Suprapubic skin (tissue), 4 donors: ENCODE data around the gene ATF7IP. TPM values are rescaled to one million over a fixed set of nuclear protein-coding genes. Genes with fewer than 3 reads are reported as not detected.

Source experiments
- DNase-seq, 2 donors: peaks; one replicate each; pipeline ENCODE4 v3.0.0-alpha.2; 2019; ENCODE audit warnings: low spot score in 2 of 2
- H3K27ac ChIP-seq: fragments of 200-600 bp; sonication (generic); one replicate; pipeline ENCODE4 v1.5.1; 2019
- H3K27me3 ChIP-seq: fragments of 200-600 bp; sonication (generic); one replicate; pipeline ENCODE4 v1.5.1; 2019
- H3K36me3 ChIP-seq: fragments of 200-600 bp; sonication (generic); one replicate; pipeline ENCODE4 v1.5.1; 2019
- H3K4me1 ChIP-seq: fragments of 200-600 bp; sonication (generic); one replicate; pipeline ENCODE4 v1.5.1; 2019
- H3K4me3 ChIP-seq: fragments of 200-600 bp; sonication (generic); one replicate; pipeline ENCODE4 v1.5.1; 2019; ENCODE audit warnings: mild to moderate bottlenecking
- H3K9me3 ChIP-seq: fragments of 200-600 bp; sonication (generic); one replicate; pipeline ENCODE4 v1.5.1; 2019
- EP300 ChIP-seq: sonication (generic); formaldehyde crosslinking; IDR thresholded peaks from one replicate; pipeline ENCODE4 v1.6.1; 2017; ENCODE audit warnings: antibody characterized with exemption
- POLR2A ChIP-seq, 2 donors: fragments of 450-650 bp; IDR thresholded peaks; one replicate each; pipeline ENCODE4 v1.6.1; 2017; ENCODE audit warnings: antibody characterized with exemption in 2 of 2, mild to moderate bottlenecking in 2 of 2, moderate library complexity in 2 of 2
- POLR2AphosphoS5 ChIP-seq, 3 donors: sonication (generic); formaldehyde crosslinking; IDR thresholded peaks; one replicate each; pipeline ENCODE4 v1.6.1; 2017; ENCODE audit warnings: antibody characterized with exemption in 3 of 3
- WGBS: methylation state at CpG from one replicate; pipeline ENCODE4 v1.1.5; 2018; 5-methylcytosine and 5-hydroxymethylcytosine counted together
- total RNA-seq, 4 donors: library from RNA; depleted of rRNA; stranded (reverse); fragments of >200 nt; gene quantifications; one replicate each; pipeline ENCODE4 v1.1.0, GENCODE V29; 2016
- TF ChIP-seq, protein P1 (sequence below), 2 donors: fragments of 200-600 bp in 1 of 2; fragments of 450-650 bp in 1 of 2; sonication (generic) in 1 of 2; IDR thresholded peaks; one replicate each; pipeline ENCODE4 v1.5.1; 2016 to 2019; ENCODE audit warnings: antibody characterized with exemption in 2 of 2, mild to moderate bottlenecking in 1 of 2, moderate library complexity in 1 of 2

Gene ATF7IP
- total RNA-seq, 4 donors from 2014 or later: 41.0 to 79.6 (median 59.2) TPM

GRCh38 chr12:14479004-14479403 is 113.5 kb downstream of the ATF7IP start:
- H3K36me3 ChIP-seq: peaks cover 90% of the 10 kb centered on the region
- no peak overlapping the region for H3K27ac ChIP-seq
- H3K9me3 ChIP-seq: peaks cover 10% of the 10 kb centered on the region
- WGBS: 91% methylated on average over 1 of the region's 1 CpG
- H3K4me3 ChIP-seq: no peak overlapping the region
- no peaks in the 10 kb centered on the region for H3K27me3 ChIP-seq
- TF ChIP-seq POLR2AphosphoS5 (IDR thresholded peaks at IDR 0.05): no peak
- TF ChIP-seq POLR2A (IDR thresholded peaks at IDR 0.05): no peak
- no peak for TF ChIP-seq EP300
- TF ChIP-seq, protein P1, sequence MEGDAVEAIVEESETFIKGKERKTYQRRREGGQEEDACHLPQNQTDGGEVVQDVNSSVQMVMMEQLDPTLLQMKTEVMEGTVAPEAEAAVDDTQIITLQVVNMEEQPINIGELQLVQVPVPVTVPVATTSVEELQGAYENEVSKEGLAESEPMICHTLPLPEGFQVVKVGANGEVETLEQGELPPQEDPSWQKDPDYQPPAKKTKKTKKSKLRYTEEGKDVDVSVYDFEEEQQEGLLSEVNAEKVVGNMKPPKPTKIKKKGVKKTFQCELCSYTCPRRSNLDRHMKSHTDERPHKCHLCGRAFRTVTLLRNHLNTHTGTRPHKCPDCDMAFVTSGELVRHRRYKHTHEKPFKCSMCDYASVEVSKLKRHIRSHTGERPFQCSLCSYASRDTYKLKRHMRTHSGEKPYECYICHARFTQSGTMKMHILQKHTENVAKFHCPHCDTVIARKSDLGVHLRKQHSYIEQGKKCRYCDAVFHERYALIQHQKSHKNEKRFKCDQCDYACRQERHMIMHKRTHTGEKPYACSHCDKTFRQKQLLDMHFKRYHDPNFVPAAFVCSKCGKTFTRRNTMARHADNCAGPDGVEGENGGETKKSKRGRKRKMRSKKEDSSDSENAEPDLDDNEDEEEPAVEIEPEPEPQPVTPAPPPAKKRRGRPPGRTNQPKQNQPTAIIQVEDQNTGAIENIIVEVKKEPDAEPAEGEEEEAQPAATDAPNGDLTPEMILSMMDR (IDR thresholded peaks at IDR 0.05): no peak
- no peaks in the 10 kb centered on the region for H3K4me1 ChIP-seq
- DNase-seq: no peak

DNA sequence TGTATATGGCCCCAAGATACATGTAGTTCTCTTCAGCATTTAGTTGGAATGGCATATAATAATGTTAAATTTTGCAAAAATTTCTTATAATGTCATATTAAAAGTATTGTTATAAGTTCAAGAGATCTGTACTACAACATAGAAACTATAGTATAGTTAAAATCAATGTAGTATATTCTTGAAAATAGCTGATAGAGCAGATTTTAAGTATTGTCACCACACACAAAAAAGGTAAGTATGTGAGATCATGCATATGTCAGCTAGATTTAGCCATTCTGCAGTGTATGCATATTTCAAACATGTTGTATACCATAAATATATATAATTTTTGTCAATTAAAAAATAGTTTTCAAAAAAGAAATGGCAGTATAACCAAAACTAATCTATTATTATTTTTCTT is 115.7 kb downstream of the ATF7IP start:
- peaks cover 97% of the 10 kb centered on the region for H3K36me3 ChIP-seq
- DNase-seq: no peak
- H3K27ac ChIP-seq: no peak overlapping the region
- H3K4me3 ChIP-seq: no peak overlapping the region
- no peak for TF ChIP-seq POLR2A (IDR thresholded peaks at IDR 0.05)
- TF ChIP-seq POLR2AphosphoS5 (IDR thresholded peaks at IDR 0.05): no peak
- no peak for TF ChIP-seq EP300
- TF ChIP-seq, protein P1 (IDR thresholded peaks at IDR 0.05): no peak
- H3K27me3 ChIP-seq: no peaks in the 10 kb centered on the region
- H3K9me3 ChIP-seq: no peaks in the 10 kb centered on the region
- H3K4me1 ChIP-seq: no peaks in the 10 kb centered on the region

DNA sequence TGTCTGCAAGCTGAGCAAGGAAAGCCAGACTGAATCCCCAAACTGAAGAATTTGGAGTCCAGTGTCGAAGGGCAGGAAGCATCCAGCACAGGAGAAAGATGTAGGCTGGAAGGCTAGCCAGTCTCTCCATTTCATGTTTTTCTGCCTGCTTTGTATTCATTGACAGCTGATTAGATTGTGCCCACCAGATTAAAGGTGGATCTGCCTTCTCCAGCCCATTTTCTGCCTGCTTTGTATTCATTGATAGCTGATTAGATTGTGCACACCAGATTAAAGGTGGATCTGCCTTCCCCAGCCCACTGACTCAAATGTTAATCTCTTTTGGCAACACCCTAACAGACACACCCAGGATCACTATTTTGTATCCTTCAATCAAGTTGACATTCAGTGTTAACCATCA is 116.9 kb downstream of the ATF7IP start:
- Histone ChIP-seq H3K27me3 (no peaks in the 10 kb centered on the region), H3K27ac (no peak overlapping the region), H3K4me1 (no peaks in the 10 kb centered on the region), H3K9me3 (no peaks in the 10 kb centered on the region), H3K4me3 (no peak overlapping the region), H3K36me3 (peaks cover 93% of the 10 kb centered on the region)
- TF ChIP-seq, protein P1 (IDR thresholded peaks at IDR 0.05): no peak
- TF ChIP-seq EP300 (no peak), POLR2AphosphoS5 (IDR thresholded peaks at IDR 0.05) (no peak)
- DNase-seq: no peak
- WGBS: 100% methylated on average over 1 of the region's 1 CpG

- Histone ChIP-seq H3K4me1 (no peaks in the 10 kb centered on the region), H3K27ac (no peak overlapping the region), H3K27me3 (no peaks in the 10 kb centered on the region), H3K36me3 (peaks cover 92% of the 10 kb centered on the region), H3K4me3 (no peak overlapping the region), H3K9me3 (no peaks in the 10 kb centered on the region)
- no peak for DNase-seq
- 87% methylated on average over 2 of the region's 2 CpGs for WGBS
- TF ChIP-seq EP300 (no peak), POLR2A (IDR thresholded peaks at IDR 0.05) (no peak), POLR2AphosphoS5 (IDR thresholded peaks at IDR 0.05) (no peak)
- TF ChIP-seq, protein P1 (IDR thresholded peaks at IDR 0.05): no peak
Measured at GRCh38 chr12:14482886-14483285, 117.4 kb downstream of the ATF7IP start.

DNA sequence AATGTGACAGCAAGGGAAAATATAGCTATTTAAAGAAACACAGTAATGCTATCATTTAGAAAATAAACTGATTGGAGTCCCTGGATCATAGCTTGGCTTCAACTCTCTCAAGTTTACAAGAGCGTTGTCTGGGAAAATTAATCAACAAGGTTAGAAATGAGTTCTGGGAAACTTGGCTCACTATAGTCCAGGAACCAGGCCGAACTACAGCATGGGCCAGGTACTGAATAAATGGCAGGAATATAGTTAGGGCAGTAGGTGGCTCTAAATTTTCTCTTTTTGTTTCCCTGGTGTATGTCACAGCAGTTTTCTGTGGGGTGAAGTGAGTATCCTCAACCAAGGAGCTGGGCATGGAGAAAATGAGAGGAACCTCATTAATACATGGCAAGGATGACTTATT is 129.8 kb downstream of the ATF7IP start:
- no peaks in the 10 kb centered on the region for H3K4me1 ChIP-seq
- H3K4me3 ChIP-seq: no peak overlapping the region
- no peak for DNase-seq
- TF ChIP-seq EP300 (no peak), POLR2AphosphoS5 (IDR thresholded peaks at IDR 0.05) (no peak), POLR2A (IDR thresholded peaks at IDR 0.05) (no peak)
- TF ChIP-seq, protein P1 (IDR thresholded peaks at IDR 0.05): no peak
- H3K27me3 ChIP-seq: no peaks in the 10 kb centered on the region
- no peak overlapping the region for H3K27ac ChIP-seq
- no peaks in the 10 kb centered on the region for H3K9me3 ChIP-seq
- peaks cover 85% of the 10 kb centered on the region for H3K36me3 ChIP-seq
- WGBS: 94% methylated on average over 2 of the region's 2 CpGs
